EH (cell line): ENCODE results near the gene INCENP.
A peak's percentile ranks its signal among the peaks of the same experiment; 100 is the strongest.
"Not testable (repeated sequence)": the region's sequence is repeated elsewhere in the genome, so short reads cannot be mapped to it uniquely, and the experiment has no call there.

Source experiments
- DNase-seq: peaks from one replicate; pipeline ENCODE4 v3.0.0-alpha.2; 2015; ENCODE audit warnings: low read depth

The INCENP gene

DNA sequence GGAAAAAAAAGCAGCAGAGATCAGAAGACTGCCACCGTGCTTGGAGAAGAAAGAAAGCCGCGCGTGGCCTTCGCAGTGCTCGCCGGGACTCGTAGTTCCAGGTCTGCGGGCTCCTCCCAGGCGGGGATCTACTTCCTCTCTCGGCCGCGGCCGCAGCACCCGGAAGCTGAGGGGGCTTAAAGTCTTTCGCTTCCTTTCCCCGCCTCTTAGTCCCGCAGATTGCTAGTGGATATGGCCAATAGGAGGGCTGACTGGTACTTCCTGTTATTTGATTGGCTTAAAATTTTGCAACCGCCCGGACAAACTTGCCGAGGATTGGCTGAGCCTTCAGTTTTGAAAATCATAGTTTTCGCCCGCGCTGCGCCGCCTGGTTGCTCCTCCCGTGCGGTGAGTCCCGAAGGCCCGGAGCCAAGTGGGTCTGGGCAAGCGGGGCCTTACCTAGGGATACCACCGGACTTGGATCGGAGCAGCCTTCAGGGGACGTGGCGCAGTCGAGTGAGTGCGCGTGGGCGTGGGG, at the start of gene INCENP:
Gene INCENP (plus strand): TSS at position 343 of the 517 bp plus-strand sequence. CDS start 4,151 bp downstream, outside the sequence.
- peak; percentile 99 for DNase-seq

DNA sequence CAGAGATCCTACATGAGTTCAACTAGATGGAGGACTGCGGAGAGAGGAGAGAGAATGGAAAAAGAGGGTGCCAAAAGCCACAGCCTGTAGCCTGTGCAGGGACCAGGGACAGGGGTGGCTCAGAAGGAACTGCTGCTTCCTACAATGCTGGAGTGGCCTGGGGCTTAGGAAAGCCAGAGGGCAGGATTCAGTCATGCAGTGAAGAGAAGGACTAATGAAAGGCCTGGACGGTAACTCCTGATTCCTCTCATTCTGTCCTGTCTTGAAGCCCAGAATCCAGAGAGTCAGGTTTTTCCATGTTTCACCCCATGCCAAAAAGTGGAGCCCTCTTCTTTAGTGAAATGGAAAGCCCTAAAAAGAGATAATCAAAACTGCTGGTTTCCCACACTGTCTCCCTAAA, 48.4 kb upstream of the INCENP start:
- DNase-seq: no peak

DNA sequence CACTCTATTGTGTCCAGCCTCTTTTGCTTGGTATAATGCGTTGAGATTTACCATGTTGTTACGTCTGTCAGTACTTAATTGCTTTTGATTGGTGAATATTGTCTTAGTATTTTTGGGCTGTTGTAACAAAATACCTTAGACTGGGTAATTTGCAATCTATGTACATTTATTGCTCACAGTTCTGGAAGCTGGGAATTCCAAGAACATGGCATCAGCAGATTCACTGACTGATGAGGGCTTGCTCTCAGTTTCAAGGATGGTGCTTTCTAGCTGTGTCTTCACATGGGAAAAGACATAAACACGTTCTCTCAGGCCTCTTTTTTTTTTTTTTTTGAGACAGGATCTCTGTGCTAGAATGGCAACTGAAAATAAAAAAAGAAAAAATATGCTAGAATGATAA, 46.7 kb upstream of the INCENP start:
- peak; percentile 67 for DNase-seq

DNA sequence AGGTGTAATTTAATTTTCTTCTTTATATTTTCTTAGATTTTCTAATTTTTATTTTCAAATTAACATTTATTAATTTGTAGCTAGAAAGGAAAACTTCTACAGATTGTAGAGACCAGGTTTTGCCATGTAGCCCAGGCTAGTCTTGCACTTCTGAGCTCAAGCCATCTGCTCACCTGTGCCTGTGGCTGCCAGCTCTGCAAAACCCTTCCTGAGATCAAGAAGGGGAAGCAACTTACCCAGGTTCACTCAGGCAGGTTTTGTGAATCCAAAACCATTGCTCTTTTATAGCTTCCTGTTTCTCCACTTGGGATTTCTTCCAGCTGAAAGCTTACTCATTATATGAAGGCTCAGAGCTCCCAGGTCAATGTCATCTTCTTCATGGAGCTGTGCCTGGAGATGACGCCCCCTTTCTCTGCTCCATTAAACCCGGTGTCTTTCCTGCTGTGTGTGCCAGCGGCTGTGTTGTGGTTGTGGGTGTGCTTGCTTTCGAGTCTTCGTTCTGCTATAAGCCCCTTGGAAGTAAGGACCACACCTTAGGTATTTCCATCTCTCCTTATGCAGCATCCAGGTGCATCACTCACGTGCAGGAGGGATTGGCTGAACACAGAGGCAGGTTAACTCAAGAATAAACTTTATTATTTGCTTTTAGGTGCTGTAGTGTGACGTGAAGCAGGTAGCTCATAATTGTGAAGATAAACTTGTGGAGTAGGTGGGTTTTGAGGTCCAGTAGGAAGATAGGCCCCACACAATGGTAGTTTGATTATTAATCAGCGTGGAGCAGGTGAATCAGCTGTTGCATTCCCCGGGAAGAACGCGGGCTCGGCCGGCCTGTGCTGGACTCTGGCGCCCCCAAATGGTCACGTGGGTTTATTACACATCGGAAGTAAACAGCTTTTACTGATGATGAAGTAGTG, 42.2 kb upstream of the INCENP start:
- DNase-seq: peak; percentile 69

DNA sequence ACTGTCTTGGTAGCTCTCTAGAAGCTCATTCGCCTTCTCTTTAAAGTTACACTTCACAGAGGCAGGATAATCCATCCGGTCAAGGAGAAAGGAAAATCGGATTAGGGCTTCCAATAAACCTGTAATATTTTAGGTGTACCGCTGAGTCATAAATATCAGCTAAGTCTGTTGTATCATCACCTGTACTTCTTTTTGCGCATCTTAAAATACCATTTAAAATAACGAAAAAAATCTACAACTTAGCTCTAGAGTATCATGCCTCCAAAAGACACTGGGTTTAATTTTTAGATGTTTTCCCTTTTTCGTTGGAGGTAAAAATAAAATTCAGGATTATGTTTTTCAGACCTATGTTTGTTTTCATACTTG, 41.5 kb upstream of the INCENP start:
- no peak for DNase-seq

DNA sequence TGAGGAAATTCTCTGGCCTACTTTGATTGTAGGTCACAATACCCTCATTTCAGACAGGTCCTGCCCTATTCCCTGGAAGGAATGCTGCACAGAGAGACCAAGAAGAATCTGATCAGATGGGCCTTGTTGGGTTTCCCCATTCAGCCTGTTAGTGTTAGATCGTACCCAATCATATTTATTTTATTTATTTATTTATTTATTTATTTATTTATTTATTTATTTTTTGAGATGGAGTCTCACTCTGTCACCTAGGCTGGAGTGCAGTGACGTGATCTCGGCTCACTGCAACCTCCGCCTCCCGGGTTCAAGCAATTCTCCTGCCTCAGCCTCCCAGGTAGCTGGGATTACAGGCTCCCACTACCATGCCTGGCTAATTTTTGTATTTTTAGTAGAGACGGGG, 39.0 kb upstream of the INCENP start:
- not testable (repeated sequence) for DNase-seq

DNA sequence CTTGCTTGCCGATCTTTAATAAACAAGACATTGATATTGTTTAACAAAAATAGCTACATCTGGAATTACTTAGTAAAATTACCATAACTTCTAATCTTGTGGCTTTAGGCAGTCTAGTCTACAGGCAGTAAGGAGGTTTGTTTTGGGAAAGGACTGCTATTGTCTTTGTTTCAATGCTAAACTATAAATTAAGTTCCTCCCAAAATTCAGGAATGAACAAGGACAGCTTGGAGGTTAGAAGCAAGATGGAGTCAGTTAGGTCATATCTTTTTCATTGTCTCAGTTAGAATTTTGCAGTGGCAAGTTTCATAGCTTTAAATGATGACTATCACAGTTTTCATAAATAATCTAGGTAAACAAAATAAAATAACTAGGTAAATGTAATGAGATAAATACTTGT, 36.1 kb upstream of the INCENP start:
- DNase-seq: no peak

DNA sequence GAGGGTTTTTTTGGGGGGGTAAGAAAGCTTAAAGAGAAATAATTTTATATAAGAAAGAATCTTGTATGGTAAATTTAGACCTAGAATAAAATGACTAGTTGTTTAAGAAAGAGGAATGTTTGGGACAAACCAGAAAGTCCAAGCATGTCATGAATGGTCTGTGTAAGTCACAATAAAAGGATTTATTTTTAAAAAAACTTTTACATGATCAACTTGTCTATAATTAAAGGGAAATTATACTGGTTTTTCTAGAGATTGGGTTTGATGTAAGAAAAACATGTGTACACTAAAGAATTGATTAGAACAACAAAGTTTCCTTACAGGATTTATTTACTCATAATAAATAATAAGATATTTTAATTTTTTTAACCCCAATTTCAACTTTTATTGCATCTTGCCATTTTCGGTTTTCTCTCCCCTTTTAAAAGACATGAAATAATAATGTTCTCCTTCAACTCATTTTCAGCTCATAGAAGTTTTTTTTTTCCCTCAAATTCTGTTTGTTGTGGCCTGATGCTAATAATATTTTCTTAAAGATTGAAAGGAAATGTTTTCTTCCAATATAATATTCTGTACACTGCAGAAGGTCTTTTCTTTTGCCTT, 35.4 kb upstream of the INCENP start:
- no peak for DNase-seq

DNA sequence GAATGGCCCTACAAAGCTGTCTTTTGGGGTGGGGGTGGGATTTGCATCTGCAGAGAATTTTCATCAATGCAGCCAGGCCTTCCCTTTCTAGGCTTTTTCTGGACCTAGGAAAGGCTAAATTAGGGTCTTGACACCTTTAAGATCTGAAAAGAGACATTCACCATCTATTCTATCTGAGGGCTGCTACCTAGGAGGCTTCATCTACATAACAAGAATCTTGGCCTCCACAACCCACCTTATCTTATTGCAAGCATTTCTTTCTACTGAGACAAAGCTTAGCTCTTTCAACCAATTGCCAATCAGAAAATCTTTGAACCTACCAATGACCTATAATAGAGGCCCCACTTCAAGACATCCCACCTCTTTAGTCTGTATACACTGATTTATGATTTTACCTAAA, 20.7 kb upstream of the INCENP start:
- no peak for DNase-seq

DNA sequence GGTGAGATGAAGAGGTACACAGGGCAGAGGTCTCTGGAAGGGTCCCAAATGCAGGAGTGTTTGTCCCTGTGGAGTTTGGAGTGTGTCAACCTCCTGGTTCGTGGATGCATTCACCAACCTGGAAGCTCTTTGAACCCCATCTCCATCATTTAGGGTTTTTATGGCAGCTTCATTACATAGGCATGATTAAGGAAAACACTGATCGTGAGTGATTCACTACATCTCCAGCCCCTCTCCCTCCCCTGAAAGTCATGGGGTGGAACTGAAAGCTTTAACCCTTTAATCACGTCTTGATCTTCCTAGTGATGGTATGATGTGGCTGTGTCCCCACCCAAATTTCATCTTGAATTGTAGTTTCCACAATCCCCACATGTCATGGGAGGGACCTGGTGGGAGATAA, 19.8 kb upstream of the INCENP start:
- DNase-seq: peak; percentile 53

DNA sequence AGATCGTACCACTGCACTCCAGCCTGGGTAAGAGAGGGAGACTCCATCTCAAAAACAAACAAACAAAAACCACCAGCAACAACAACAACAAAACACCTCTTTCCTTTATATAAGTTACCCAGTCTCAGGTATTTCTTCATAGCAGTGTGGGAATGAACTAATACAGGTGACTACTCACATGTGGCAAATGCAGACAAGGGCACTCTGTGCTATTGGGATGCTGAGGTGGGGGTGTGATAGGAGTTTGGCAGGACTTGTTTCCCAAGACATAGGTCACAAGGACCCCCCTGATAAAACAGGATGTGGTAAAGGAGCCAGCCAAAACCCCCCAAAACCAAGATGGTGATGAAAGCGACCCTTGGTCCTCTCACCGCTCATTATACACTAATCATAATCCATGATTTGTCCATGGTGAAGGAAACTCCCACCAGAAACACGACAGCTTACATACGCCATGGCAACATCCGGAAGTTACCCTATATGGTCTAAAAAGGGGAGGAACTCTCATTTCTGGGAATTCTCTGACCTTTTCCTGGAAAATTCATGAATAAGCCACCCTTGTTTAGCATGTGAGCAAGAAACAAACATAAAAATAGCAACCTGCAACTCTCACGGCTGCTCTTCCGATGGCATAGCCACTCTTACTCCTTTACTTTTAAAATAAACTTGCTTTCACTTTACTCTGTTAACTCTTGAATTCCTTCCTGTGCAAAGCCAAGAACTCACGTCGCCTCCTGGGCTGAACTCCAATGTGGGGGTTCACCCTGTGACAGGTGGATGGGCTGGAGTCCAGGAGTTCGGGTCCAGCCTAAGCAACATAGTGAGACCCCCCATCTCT, 18.8 kb upstream of the INCENP start:
- DNase-seq: peak; percentile 88

DNA sequence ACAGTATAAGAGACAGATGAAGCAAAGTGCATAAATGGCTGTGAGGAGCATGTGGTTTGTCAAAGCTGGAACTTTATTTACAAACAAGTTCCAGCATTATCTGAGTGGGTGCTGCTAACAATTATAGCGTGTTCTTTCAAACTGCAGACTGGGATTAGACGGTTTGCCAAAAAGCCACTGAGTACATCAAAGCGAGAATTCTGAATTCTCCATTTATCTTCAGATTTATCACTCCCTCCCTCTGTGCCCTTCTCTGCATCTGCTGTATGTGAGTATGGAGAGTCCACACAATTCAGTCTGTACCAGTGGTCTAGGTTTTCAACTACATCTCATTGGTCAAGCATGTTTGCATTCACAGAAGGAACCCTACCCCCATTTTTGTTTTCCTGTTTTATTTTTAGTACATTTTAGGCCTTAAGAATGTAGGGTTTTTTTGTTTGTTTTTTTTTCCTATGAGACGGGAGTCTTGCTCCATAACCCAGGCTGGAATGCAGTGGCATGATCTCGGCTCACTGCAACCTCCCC, 18.1 kb upstream of the INCENP start:
- DNase-seq: peak; percentile 82

DNA sequence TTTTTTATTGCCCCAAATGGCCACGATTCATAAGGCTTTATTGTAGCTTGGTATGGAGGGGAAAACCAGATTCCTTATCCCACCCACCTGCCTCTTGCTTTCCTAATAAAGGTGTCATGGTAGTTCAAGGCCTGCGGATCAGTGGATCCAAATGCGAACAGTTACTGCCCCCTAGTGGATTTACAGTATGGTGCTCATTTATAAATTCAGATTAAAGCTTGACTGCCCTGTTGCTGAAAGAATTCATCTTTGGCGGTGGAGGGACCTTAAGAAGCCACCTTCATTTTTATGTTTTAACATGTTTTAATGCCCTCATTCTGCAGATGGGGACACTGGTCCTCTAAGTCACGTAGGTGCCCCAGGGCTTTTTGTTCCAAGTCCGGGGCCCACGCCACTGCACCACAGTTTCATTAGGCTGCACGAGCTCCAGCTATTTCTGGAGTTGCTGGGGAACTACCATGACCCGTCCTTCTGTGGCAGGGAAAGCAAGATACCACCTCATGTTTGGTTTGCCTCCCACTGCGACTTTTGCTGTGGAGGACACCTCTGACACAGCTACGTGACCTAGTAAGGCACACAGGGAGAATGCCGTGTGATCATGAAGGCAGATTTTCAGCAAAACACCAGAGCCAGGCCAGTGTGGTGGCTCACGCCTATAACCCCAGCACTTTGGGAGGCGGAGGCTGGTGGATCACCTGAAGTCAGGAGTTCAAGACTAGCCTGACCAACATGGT, 15.6 kb upstream of the INCENP start:
- DNase-seq: peak; percentile 74

DNA sequence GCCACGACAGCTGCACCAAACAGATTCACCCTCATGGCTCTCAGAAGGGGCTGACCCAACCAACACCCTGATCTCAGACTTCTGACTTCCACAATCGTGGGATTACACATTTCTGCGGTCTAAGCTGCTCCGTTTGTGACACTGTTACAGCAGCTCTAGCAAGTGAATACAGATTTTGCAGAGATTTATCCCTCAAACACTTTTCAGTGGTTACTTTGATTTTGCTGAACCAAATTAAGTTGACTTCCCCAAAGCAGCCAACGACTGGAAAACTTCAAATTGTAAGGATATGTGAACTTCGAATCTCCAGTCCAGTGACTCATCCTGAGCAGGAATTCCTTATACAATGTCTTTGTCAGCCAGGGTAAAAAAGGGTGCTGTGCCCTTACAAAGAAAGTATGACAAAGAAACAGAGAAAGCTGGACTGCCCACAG, 14.8 kb upstream of the INCENP start:
- DNase-seq: peak; percentile 78

DNA sequence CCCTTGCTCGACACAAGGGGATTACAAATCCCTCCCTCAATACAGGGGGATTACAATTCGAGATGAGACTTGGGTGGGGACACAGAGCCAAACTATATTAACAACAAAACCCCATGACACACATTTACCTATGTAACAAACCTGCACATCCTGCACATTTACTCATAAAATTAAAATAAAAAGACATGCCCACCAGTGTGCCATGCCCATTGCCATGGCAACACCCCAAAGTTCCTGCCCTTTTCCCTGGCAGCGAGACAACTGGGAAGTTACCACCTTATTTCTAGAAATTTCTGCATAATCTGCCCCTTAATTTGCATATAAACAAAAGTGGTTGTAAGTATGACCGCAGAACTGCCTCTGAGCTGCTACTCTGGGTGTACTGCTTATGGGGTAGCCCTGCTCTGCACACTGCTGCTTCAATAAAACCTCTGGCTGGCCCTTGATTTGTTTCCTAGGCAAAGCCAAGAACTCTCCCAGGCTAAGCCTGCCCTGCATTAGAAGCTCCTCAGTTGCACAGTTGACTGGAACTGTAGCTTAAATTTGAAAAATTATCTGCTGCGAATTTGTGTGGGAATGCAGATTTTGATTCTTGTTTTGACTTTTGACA, 8.6 kb upstream of the INCENP start:
- no peak for DNase-seq

DNA sequence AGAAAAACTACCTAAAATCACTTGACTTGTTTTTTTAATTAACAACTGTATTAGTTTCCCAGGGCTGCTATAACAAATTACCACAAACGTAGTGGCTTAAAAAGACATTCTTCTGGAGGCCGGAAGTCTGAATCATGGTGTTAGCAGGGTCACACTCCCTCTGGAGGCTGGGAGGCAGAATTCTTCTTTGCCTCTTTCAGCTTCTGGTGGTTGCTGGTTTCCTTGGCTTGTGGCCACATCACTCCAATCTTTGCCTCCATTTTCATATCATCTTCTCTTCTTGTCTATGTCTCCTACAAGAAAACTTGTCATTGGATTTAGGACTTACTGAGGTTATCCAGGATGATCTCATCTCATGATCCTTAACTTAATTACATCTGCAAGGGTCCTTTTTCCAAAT, 7.4 kb upstream of the INCENP start:
- DNase-seq: peak; percentile 19

DNA sequence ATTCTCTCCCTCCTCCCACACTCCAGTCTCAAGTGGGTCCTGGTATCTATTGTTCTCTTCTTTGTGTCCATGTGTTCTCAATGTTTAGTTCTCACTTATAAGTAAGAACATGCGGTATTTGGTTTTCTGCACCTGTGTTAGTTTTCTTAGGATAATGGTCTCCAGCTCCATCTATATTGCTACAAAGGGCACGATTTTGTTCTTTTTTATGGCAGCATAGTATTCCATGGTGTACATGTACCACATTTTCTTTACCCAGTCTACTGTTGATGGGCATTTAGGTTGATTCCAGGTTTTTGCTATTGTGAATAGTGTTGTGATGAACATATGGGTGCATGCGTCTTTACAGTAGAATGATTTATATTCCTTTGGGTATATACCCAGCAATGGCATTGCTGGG, 4.2 kb upstream of the INCENP start:
- no peak for DNase-seq

DNA sequence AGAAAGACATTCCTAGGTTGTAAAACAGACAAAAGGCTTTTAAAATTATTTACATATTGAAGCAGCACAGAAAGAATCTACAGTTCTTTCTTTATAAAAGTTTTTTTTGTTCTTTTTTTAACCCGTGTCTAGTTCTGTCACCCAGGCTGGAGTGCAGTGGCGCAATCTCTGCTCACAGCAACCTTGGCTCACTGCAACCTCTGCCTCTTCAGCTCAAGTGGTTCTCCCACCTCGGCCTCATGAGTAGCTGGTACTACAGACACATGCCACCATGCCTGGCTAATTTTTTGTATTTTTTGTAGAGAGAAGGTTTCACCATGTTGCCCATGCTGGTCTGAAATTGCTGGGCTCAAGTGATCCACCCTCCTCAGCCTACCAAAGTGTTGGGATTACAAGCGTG, 3.8 kb upstream of the INCENP start:
- DNase-seq: no peak

DNA sequence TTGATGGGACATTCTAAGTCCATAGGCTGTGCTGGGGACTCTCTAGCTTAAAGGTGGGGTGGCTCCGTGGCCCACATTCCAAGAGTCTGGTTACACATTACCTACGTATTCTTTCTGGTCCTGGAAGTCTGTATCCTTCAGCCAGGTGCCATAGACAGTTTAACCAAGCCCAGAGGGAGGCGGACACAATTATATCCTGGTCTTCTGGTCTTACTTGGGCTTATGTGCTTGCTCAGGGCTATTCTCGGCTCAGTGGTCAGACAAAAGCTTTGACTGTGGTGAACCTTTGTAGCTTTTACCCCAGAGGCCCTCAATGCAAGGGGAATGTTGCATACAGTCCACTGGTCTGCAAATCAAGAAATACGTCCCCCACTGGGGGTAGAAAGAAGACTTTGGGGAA, 3.4 kb upstream of the INCENP start:
- DNase-seq: no peak

DNA sequence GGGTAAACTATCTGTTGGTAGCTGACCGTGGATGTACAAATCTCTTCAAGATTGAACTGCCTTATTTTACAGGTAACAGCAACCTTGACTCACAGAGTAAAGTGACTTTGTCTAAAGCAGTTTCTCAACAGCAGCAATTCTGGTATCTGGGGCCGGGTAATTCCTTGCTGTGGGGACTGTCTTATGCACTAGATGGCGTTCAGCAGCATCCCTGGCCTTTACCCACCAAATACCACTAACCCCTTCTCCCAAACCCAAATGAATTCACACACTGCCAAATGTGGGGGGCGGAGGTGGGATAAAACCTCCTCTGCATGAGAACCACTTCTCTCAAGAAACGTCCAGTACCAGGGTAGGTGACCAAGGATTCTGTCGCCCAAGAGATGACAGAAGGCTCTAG, 1.7 kb upstream of the INCENP start:
- no peak for DNase-seq
